Liver (tissue), 9 donors: ENCODE results near the gene IL11RA. TPM values are rescaled to one million over a fixed set of nuclear protein-coding genes. Genes with fewer than 3 reads are reported as not detected.

Source experiments
- DNase-seq: peaks from one replicate; pipeline ENCODE4 v3.0.0-alpha.2; 2017; ENCODE audit warnings: low spot score
- H3K27ac ChIP-seq, 2 donors: one replicate each; pipeline ENCODE4 v1.7.0; 2013; ENCODE audit warnings: inconsistent platforms in 2 of 2, low read length in 2 of 2, control low read depth in 1 of 2, low read depth in 1 of 2, mild to moderate bottlenecking in 1 of 2
- H3K27me3 ChIP-seq, 4 donors: one replicate each; pipeline versions ENCODE4 v1.6.1 to v1.7.0; 2013; ENCODE audit warnings: low read length in 3 of 4, inconsistent platforms in 1 of 4, mild to moderate bottlenecking in 1 of 4, moderate library complexity in 1 of 4; ENCODE audit not compliant: control insufficient read depth in 4 of 4, insufficient read depth in 4 of 4
- H3K36me3 ChIP-seq, 4 donors: one replicate each; pipeline versions ENCODE4 v1.6.1 to v1.7.0; 2013; ENCODE audit warnings: low read length in 3 of 4, mild to moderate bottlenecking in 3 of 4, low read depth in 1 of 4, moderate library complexity in 1 of 4; ENCODE audit not compliant: control insufficient read depth in 4 of 4, insufficient read depth in 3 of 4
- H3K4me1 ChIP-seq, 4 donors: one replicate each; pipeline versions ENCODE4 v1.6.1 to v1.7.0; 2013; ENCODE audit warnings: low read length in 3 of 4, mild to moderate bottlenecking in 3 of 4, moderate library complexity in 1 of 4; ENCODE audit not compliant: control insufficient read depth in 4 of 4, insufficient read depth in 4 of 4
- H3K4me3 ChIP-seq, 3 donors: one replicate each; pipeline versions ENCODE4 v1.6.1 to v1.7.0; 2013; ENCODE audit warnings: low read length in 3 of 3, control low read depth in 1 of 3, low read depth in 1 of 3, mild to moderate bottlenecking in 1 of 3
- H3K9ac ChIP-seq, 2 donors: one replicate each; pipeline ENCODE4 v1.7.0; 2013; ENCODE audit warnings: low read length in 2 of 2, mild to moderate bottlenecking in 2 of 2, moderate library complexity in 2 of 2, control low read depth in 1 of 2, low read depth in 1 of 2
- H3K9me3 ChIP-seq, 4 donors: one replicate each; pipeline versions ENCODE4 v1.6.1 to v1.7.0; 2013; ENCODE audit warnings: low read length in 3 of 4; ENCODE audit not compliant: control insufficient read depth in 4 of 4
- ATF3 ChIP-seq: IDR thresholded peaks from 2 replicates; pipeline ENCODE4 v1.6.1; 2016; ENCODE audit warnings: antibody characterized with exemption
- EGR1 ChIP-seq, 2 donors: IDR thresholded peaks; 2 replicates each; pipeline ENCODE4 v1.6.1; 2016 to 2018; ENCODE audit warnings: antibody characterized with exemption in 2 of 2, low read depth in 2 of 2
- FOXA1 ChIP-seq: IDR thresholded peaks from 2 replicates; pipeline ENCODE4 v1.6.1; 2016; ENCODE audit warnings: antibody characterized with exemption
- FOXA2 ChIP-seq: IDR thresholded peaks from 2 replicates; pipeline ENCODE4 v1.6.1; 2016; ENCODE audit warnings: antibody characterized with exemption
- GABPA ChIP-seq, 2 donors: IDR thresholded peaks in 1 of 2; conservative IDR thresholded peaks in 1 of 2; 2 replicates each; pipeline ENCODE4 v1.6.1; 2016; ENCODE audit warnings: antibody characterized with exemption in 2 of 2, mild to moderate bottlenecking in 1 of 2, moderate library complexity in 1 of 2
- HNF4G ChIP-seq: IDR thresholded peaks from 2 replicates; pipeline ENCODE4 v1.6.1; 2016; ENCODE audit warnings: antibody characterized with exemption
- JUND ChIP-seq, 2 donors: IDR thresholded peaks; 2 replicates each; pipeline ENCODE4 v1.6.1; 2016; ENCODE audit warnings: antibody characterized with exemption in 2 of 2
- NR2F2 ChIP-seq: IDR thresholded peaks from 2 replicates; pipeline ENCODE4 v1.6.1; 2016; ENCODE audit warnings: antibody characterized with exemption
- RAD21 ChIP-seq, 2 donors: IDR thresholded peaks; 2 replicates each; pipeline ENCODE4 v1.6.1; 2016; ENCODE audit warnings: antibody characterized with exemption in 2 of 2, mild to moderate bottlenecking in 2 of 2
- SP1 ChIP-seq: IDR thresholded peaks from 2 replicates; pipeline ENCODE4 v1.6.1; 2018; ENCODE audit warnings: antibody characterized with exemption, mild to moderate bottlenecking
- YY1 ChIP-seq: IDR thresholded peaks from 2 replicates; pipeline ENCODE4 v1.6.1; 2016; ENCODE audit warnings: antibody characterized with exemption, mild to moderate bottlenecking
- ZBTB33 ChIP-seq: IDR thresholded peaks from 2 replicates; pipeline ENCODE4 v1.6.1; 2016; ENCODE audit warnings: antibody characterized with exemption
- WGBS: extraction: QIAGEN DNeasy Blood & Tissue Kit; methylation state at CpG from one replicate; pipeline ENCODE4 v1.1.7; 2013; 5-methylcytosine and 5-hydroxymethylcytosine counted together
- polyA plus RNA-seq, 2 donors: library from polyadenylated mRNA; stranded (reverse) in 1 of 2; unstranded in 1 of 2; fragments of 200-250 nt in 1 of 2; fragments of >200 nt in 1 of 2; fragmentation: Nextera tagmentation in 1 of 2; extraction: Ambion mirVana in 1 of 2; gene quantifications; one replicate each; pipeline versions ENCODE4 v1.2.1 to v1.2.3, GENCODE V29; 2013 to 2015
- total RNA-seq, 2 donors: library from RNA; depleted of rRNA; stranded (reverse); fragments of >200 nt; gene quantifications; one replicate each; pipeline ENCODE4 v1.2.3, GENCODE V29; 2014
- TF ChIP-seq, protein P1 (sequence below): IDR thresholded peaks from 2 replicates; pipeline ENCODE4 v1.6.1; 2016; ENCODE audit warnings: antibody characterized with exemption
- donor health status: healthy.
- donor health status: healthy.
- donor health status: healthy.
- donor health status: healthy.
- donor health status: healthy.

The IL11RA gene
- total and polyA plus RNA-seq, 4 donors: 10.0 to 35.3 (median 14.7) TPM

DNA sequence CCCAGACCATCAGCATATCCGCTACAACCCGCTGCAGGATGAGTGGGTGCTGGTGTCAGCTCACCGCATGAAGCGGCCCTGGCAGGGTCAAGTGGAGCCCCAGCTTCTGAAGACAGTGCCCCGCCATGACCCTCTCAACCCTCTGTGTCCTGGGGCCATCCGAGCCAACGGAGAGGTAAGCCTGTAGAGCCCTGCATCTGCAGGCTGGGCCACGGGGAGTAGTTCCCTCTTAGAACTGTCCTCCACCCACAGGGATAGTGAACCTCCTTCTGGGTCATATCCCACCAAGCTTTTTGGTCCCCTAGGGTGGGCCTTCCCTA, 4.9 kb upstream of the IL11RA start:
- TF ChIP-seq JUND (IDR thresholded peaks at IDR 0.05): no peak
- no peak for TF ChIP-seq NR2F2
- TF ChIP-seq, protein P1, sequence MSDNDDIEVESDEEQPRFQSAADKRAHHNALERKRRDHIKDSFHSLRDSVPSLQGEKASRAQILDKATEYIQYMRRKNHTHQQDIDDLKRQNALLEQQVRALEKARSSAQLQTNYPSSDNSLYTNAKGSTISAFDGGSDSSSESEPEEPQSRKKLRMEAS: no peak
- no peak for TF ChIP-seq SP1
- TF ChIP-seq FOXA2: no peak
- TF ChIP-seq EGR1 (IDR thresholded peaks at IDR 0.05; ENCODE audit: low read depth in 2 of 2): no peak
- no peak for TF ChIP-seq ZBTB33
- TF ChIP-seq GABPA (IDR thresholded peaks at IDR 0.05 in 1 of 2, conservative IDR thresholded peaks at IDR 0.05 in 1 of 2): no peak
- peaks cover 14 to 82% (median 73%) of the 10 kb centered on the region in 4 donors for H3K4me1 ChIP-seq
- under 1% methylated on average over 8 of the region's 8 CpGs for WGBS

GRCh38 chr9:34647651-34648050, 4.3 kb upstream of the IL11RA start:
- DNase-seq: no peak
- 22% methylated on average over 10 of the region's 10 CpGs for WGBS
- Histone ChIP-seq H3K27ac (peak overlapping the region; percentile 86 to 94), H3K9me3 (no peaks in the 10 kb centered on the region), H3K4me1 (peaks cover 16 to 88% (median 78%) of the 10 kb centered on the region in 4 donors), H3K9ac (peak overlapping the region; percentile 82 to 93), H3K36me3 (peaks cover 0 to 15% (median 10%) of the 10 kb centered on the region in 4 donors), H3K4me3 (peak overlapping the region; percentile 61 to 88 (median 78)), H3K27me3 (no peaks in the 10 kb centered on the region)
- TF ChIP-seq NR2F2 (no peak), GABPA (IDR thresholded peaks at IDR 0.05 in 1 of 2, conservative IDR thresholded peaks at IDR 0.05 in 1 of 2) (no peak), HNF4G (no peak), FOXA2 (no peak), RAD21 (IDR thresholded peaks at IDR 0.05) (no peak), ZBTB33 (no peak), YY1 (no peak), FOXA1 (no peak)

More for the DNA sequence above, 4.9 kb upstream of the IL11RA start:
- Histone ChIP-seq H3K4me3 (peak overlapping the region; percentile 61 to 88 (median 78)), H3K27me3 (no peaks in the 10 kb centered on the region), H3K9me3 (no peaks in the 10 kb centered on the region), H3K36me3 (peaks cover 0 to 15% (median 10%) of the 10 kb centered on the region in 4 donors), H3K27ac (peak overlapping the region; percentile 86 to 94), H3K9ac (peak overlapping the region; percentile 82 to 93)
- no peak for DNase-seq

GRCh38 chr9:34648673-34649072, 3.3 kb upstream of the IL11RA start:
- TF ChIP-seq SP1 (no peak), ATF3 (no peak), HNF4G (no peak)
- H3K9me3 ChIP-seq: no peaks in the 10 kb centered on the region
- no peaks in the 10 kb centered on the region for H3K27me3 ChIP-seq
- no peak overlapping the region for H3K4me3 ChIP-seq
- no peak for DNase-seq
- H3K27ac ChIP-seq: peak overlapping the region; percentile 3 to 86
- peaks cover 0 to 15% (median 10%) of the 10 kb centered on the region in 4 donors for H3K36me3 ChIP-seq
- WGBS: 91% methylated on average over 8 of the region's 8 CpGs
- no peak overlapping the region for H3K9ac ChIP-seq
- peaks cover 18 to 91% (median 82%) of the 10 kb centered on the region in 4 donors for H3K4me1 ChIP-seq
